K562 (cell line): ENCODE data around the gene EPM2A. TPM values are rescaled to one million over a fixed set of nuclear protein-coding genes. Genes with fewer than 3 reads are reported as not detected.

Experiments used
- FOXP4 ChIP-seq: sonication (generic); formaldehyde crosslinking; IDR thresholded peaks from 2 replicates; pipeline ENCODE4 v1.8.0; 2022; ENCODE audit warnings: mild to moderate bottlenecking, missing genetic modification reagents, borderline replicate concordance
- NFATC3 ChIP-seq: fragments of 450-650 bp; IDR thresholded peaks from 2 replicates; pipeline ENCODE4 v1.6.1; 2017; ENCODE audit warnings: mild to moderate bottlenecking
- PHF21A ChIP-seq: fragments of 450-650 bp; IDR thresholded peaks from 2 replicates; pipeline ENCODE4 v1.6.1; 2017; ENCODE audit warnings: low read depth, borderline replicate concordance
- PHF8 ChIP-seq: fragments of 200-600 bp; sonication (generic); IDR thresholded peaks from 2 replicates; pipeline ENCODE4 v1.6.1; 2012; ENCODE audit warnings: mixed run types, mild to moderate bottlenecking, inconsistent platforms, low read length, moderate library complexity, borderline replicate concordance
- SNRNP70 ChIP-seq: fragments of 200-400 bp; formaldehyde crosslinking; optimal IDR thresholded peaks from 2 replicates; pipeline ENCODE3; 2017; ENCODE audit warnings: low read depth, low read length
- STAT6 ChIP-seq: sonication (generic); formaldehyde crosslinking; IDR thresholded peaks from 2 replicates; pipeline ENCODE4 v1.8.1; 2023; ENCODE audit warnings: mild to moderate bottlenecking, missing genetic modification reagents
- THAP7 ChIP-seq: fragments of 250-450 bp; sonication (Bioruptor Pico); IDR thresholded peaks from 2 replicates; pipeline ENCODE4 v1.5.0; 2021
- ZFP30 ChIP-seq: fragments of 250-450 bp; sonication (Bioruptor Pico); IDR thresholded peaks from 2 replicates; pipeline ENCODE4 v1.8.0; 2022; ENCODE audit warnings: moderate library complexity, mild to moderate bottlenecking, inconsistent platforms, borderline replicate concordance
- ZNF384 ChIP-seq: IDR thresholded peaks from 2 replicates; pipeline ENCODE4 v1.6.1; 2012; ENCODE audit warnings: low read depth, low read length, improper control_type of control experiment
- polyA plus RNA-seq, 8 experiments: library from polyadenylated mRNA; depleted of rRNA in 4 of 8; stranded (reverse) in 5 of 8; unstranded in 3 of 8; fragments of >200 nt; fragmentation: Nextera tagmentation in 2 of 8; fragmentation: Illumina TruSeq in 1 of 8; extraction: Ambion mirVana in 2 of 8; extraction: Trizol in 1 of 8; gene quantifications; 2 replicates each; pipeline versions ENCODE4 v1.2.1 to v1.2.3, GENCODE V29; 2011 to 2014; ENCODE audit warnings: inconsistent platforms in 1 of 8, missing spikeins in 1 of 8
- total RNA-seq, 7 experiments: library from RNA; depleted of rRNA in 6 of 7; stranded (reverse); fragments of >200 nt in 6 of 7; fragmentation: Illumina TruSeq in 2 of 7; extraction: Trizol in 2 of 7; gene quantifications; 2 replicates each; pipeline versions ENCODE4 v1.2.1 to v1.2.3, GENCODE V29; 2011 to 2021; ENCODE audit warnings: low replicate concordance in 1 of 7
- TF ChIP-seq, protein P1 (sequence below): fragments of 250-450 bp; sonication (Bioruptor Pico); IDR thresholded peaks from 2 replicates; pipeline ENCODE4 v1.8.0; 2022; ENCODE audit warnings: moderate library complexity, mild to moderate bottlenecking, inconsistent platforms
- TF ChIP-seq, protein P2 (sequence below): conservative IDR thresholded peaks from 2 replicates; pipeline ENCODE4 v1.6.1; 2011; ENCODE audit warnings: low read depth, mild to moderate bottlenecking, low read length; ENCODE audit not compliant: control insufficient read depth
- TF ChIP-seq, protein P3 (sequence below): sonication (generic); formaldehyde crosslinking; IDR thresholded peaks from 2 replicates; pipeline ENCODE4 v1.8.1; 2023; ENCODE audit warnings: missing genetic modification reagents, mild to moderate bottlenecking, borderline replicate concordance

EPM2A gene
- total and polyA plus RNA-seq, 9 of the 15 experiments (the other 6 are each of a cell fraction or from before 2014, with no cell fraction given), result 0.35 to 5.3 (median 2.5) TPM

DNA sequence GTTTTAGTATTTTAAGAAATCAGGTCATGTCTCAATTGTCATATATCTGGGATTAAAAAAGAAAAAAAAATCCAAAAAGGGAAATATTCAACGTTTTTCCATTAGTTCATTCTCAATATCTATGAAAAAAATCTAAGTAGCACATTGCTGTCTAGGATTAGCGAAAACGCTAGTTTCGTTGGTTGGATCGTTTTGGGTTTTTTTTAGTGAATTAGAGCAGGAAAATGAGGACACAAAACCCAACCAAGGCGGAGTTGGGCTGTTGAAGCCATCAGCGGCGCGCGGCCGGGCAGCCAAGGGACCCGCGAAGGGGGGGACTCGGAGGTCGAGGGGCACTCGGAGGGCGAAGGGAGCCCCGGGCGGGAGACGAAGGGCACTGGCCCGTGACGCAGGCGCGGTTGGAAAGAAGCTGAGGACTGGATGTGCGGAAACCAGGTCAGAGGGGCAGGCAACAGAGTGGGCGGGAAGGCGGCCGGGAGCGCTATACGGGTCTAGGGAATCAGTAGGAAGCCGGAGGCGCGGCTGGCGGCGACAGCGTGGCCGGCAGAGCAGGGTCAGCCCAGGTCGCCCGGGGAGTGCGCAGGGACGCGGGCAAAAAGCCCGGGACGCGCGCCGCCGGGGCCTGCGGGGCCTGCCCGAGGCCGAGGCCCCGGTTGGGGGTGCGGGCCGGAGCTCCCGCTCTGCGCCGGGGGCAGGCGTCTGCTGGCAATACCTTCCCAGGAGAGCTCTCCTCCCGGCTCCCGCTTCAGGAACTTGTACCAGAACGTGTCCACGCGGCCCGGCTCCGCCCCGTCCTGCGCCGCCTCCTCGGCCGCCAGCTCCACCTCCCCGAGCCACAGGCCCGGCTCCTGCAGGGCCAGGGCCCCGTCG is 599 bp downstream of the EPM2A start (continued):
- TF ChIP-seq, protein P1, sequence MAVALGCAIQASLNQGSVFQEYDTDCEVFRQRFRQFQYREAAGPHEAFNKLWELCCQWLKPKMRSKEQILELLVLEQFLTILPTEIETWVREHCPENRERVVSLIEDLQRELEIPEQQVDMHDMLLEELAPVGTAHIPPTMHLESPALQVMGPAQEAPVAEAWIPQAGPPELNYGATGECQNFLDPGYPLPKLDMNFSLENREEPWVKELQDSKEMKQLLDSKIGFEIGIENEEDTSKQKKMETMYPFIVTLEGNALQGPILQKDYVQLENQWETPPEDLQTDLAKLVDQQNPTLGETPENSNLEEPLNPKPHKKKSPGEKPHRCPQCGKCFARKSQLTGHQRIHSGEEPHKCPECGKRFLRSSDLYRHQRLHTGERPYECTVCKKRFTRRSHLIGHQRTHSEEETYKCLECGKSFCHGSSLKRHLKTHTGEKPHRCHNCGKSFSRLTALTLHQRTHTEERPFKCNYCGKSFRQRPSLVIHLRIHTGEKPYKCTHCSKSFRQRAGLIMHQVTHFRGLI, result 0 out of 2 replicates have a peak, but pooled peaks have one; percentile 26
- TF ChIP-seq ZNF384, result no peak
- no peak for TF ChIP-seq FOXP4
- TF ChIP-seq STAT6 (CRISPR knock-in tag), result no peak
- no peak for TF ChIP-seq ZFP30 (CRISPR knock-in tag)
- TF ChIP-seq, protein P2, sequence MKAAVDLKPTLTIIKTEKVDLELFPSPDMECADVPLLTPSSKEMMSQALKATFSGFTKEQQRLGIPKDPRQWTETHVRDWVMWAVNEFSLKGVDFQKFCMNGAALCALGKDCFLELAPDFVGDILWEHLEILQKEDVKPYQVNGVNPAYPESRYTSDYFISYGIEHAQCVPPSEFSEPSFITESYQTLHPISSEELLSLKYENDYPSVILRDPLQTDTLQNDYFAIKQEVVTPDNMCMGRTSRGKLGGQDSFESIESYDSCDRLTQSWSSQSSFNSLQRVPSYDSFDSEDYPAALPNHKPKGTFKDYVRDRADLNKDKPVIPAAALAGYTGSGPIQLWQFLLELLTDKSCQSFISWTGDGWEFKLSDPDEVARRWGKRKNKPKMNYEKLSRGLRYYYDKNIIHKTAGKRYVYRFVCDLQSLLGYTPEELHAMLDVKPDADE, result peak; percentile 84
- TF ChIP-seq THAP7 (CRISPR knock-in tag), result no peak
- TF ChIP-seq NFATC3, result no peak
- TF ChIP-seq SNRNP70, result no peak
- TF ChIP-seq, protein P3, sequence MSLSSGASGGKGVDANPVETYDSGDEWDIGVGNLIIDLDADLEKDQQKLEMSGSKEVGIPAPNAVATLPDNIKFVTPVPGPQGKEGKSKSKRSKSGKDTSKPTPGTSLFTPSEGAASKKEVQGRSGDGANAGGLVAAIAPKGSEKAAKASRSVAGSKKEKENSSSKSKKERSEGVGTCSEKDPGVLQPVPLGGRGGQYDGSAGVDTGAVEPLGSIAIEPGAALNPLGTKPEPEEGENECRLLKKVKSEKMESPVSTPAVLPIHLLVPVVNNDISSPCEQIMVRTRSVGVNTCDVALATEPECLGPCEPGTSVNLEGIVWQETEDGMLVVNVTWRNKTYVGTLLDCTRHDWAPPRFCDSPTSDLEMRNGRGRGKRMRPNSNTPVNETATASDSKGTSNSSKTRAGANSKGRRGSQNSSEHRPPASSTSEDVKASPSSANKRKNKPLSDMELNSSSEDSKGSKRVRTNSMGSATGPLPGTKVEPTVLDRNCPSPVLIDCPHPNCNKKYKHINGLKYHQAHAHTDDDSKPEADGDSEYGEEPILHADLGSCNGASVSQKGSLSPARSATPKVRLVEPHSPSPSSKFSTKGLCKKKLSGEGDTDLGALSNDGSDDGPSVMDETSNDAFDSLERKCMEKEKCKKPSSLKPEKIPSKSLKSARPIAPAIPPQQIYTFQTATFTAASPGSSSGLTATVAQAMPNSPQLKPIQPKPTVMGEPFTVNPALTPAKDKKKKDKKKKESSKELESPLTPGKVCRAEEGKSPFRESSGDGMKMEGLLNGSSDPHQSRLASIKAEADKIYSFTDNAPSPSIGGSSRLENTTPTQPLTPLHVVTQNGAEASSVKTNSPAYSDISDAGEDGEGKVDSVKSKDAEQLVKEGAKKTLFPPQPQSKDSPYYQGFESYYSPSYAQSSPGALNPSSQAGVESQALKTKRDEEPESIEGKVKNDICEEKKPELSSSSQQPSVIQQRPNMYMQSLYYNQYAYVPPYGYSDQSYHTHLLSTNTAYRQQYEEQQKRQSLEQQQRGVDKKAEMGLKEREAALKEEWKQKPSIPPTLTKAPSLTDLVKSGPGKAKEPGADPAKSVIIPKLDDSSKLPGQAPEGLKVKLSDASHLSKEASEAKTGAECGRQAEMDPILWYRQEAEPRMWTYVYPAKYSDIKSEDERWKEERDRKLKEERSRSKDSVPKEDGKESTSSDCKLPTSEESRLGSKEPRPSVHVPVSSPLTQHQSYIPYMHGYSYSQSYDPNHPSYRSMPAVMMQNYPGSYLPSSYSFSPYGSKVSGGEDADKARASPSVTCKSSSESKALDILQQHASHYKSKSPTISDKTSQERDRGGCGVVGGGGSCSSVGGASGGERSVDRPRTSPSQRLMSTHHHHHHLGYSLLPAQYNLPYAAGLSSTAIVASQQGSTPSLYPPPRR, result no peak
- peak; percentile 86 for TF ChIP-seq PHF8
- TF ChIP-seq PHF21A, result 0 out of 2 replicates have a peak, but pooled peaks have one; percentile 58
